ENCODE results near the gene EXOC2.

The EXOC2 gene

GRCh38 chr6:489001-489400, 203.9 kb downstream of the EXOC2 start:
- TF ChIP-seq SIN3A (IDR thresholded peaks at IDR 0.05; ENCODE audit: borderline replicate concordance, insufficient read depth, low read length), result no peak
- no peak for TF ChIP-seq TAF1 (IDR thresholded peaks at IDR 0.05; ENCODE audit: borderline replicate concordance, insufficient read depth, low read length)

- TF ChIP-seq FOXP2 (optimal IDR thresholded peaks at IDR 0.05; ENCODE audit: borderline replicate concordance, extremely low read depth, extremely low read length, insufficient read depth) (no peak), TAF1 (IDR thresholded peaks at IDR 0.05; ENCODE audit: borderline replicate concordance, insufficient read depth, low read length) (no peak), REST (IDR thresholded peaks at IDR 0.05; ENCODE audit: insufficient read depth in 1 of 2, low read depth in 2 of 2, low read length in 2 of 2) (no peak), SIN3A (IDR thresholded peaks at IDR 0.05; ENCODE audit: borderline replicate concordance, insufficient read depth, low read length) (no peak)
Measured at GRCh38 chr6:487956-488355, 205.0 kb downstream of the EXOC2 start.

- no peak for TF ChIP-seq SIN3A (IDR thresholded peaks at IDR 0.05; ENCODE audit: borderline replicate concordance, insufficient read depth, low read length)
- TF ChIP-seq REST (IDR thresholded peaks at IDR 0.05; ENCODE audit: insufficient read depth in 1 of 2, low read depth in 2 of 2, low read length in 2 of 2), result no peak
- no peak for TF ChIP-seq FOXP2 (optimal IDR thresholded peaks at IDR 0.05; ENCODE audit: borderline replicate concordance, extremely low read depth, extremely low read length, insufficient read depth)
- no peak for TF ChIP-seq POLR2AphosphoS5 (IDR thresholded peaks at IDR 0.05; ENCODE audit: low read depth, low read length)
- TF ChIP-seq TAF1 (IDR thresholded peaks at IDR 0.05; ENCODE audit: borderline replicate concordance, insufficient read depth, low read length), result no peak
Measured at GRCh38 chr6:485655-486170, 207.2 kb downstream of the EXOC2 start.

- TF ChIP-seq POLR2AphosphoS5 (IDR thresholded peaks at IDR 0.05; ENCODE audit: low read depth, low read length) (no peak), SIN3A (IDR thresholded peaks at IDR 0.05; ENCODE audit: borderline replicate concordance, insufficient read depth, low read length) (no peak), TAF1 (IDR thresholded peaks at IDR 0.05; ENCODE audit: borderline replicate concordance, insufficient read depth, low read length) (no peak), REST (IDR thresholded peaks at IDR 0.05; ENCODE audit: insufficient read depth in 1 of 2, low read depth in 2 of 2, low read length in 2 of 2) (no peak), FOXP2 (optimal IDR thresholded peaks at IDR 0.05; ENCODE audit: borderline replicate concordance, extremely low read depth, extremely low read length, insufficient read depth) (no peak)
Measured at GRCh38 chr6:484746-485145, 208.2 kb downstream of the EXOC2 start.

GRCh38 chr6:484086-484745, 208.7 kb downstream of the EXOC2 start:
- no peak for TF ChIP-seq FOXP2 (optimal IDR thresholded peaks at IDR 0.05; ENCODE audit: borderline replicate concordance, extremely low read depth, extremely low read length, insufficient read depth)
- TF ChIP-seq SIN3A (IDR thresholded peaks at IDR 0.05; ENCODE audit: borderline replicate concordance, insufficient read depth, low read length), result no peak

GRCh38 chr6:475314-475713, 217.6 kb downstream of the EXOC2 start:
- TF ChIP-seq FOXP2 (optimal IDR thresholded peaks at IDR 0.05; ENCODE audit: borderline replicate concordance, extremely low read depth, extremely low read length, insufficient read depth), result no peak
- TF ChIP-seq TAF1 (IDR thresholded peaks at IDR 0.05; ENCODE audit: borderline replicate concordance, insufficient read depth, low read length), result no peak
- TF ChIP-seq REST (IDR thresholded peaks at IDR 0.05; ENCODE audit: insufficient read depth in 1 of 2, low read depth in 2 of 2, low read length in 2 of 2), result no peak
- no peak for TF ChIP-seq POLR2AphosphoS5 (IDR thresholded peaks at IDR 0.05; ENCODE audit: low read depth, low read length)
